ENCODE results near the gene ELOVL2.

- TF ChIP-seq, protein P1, sequence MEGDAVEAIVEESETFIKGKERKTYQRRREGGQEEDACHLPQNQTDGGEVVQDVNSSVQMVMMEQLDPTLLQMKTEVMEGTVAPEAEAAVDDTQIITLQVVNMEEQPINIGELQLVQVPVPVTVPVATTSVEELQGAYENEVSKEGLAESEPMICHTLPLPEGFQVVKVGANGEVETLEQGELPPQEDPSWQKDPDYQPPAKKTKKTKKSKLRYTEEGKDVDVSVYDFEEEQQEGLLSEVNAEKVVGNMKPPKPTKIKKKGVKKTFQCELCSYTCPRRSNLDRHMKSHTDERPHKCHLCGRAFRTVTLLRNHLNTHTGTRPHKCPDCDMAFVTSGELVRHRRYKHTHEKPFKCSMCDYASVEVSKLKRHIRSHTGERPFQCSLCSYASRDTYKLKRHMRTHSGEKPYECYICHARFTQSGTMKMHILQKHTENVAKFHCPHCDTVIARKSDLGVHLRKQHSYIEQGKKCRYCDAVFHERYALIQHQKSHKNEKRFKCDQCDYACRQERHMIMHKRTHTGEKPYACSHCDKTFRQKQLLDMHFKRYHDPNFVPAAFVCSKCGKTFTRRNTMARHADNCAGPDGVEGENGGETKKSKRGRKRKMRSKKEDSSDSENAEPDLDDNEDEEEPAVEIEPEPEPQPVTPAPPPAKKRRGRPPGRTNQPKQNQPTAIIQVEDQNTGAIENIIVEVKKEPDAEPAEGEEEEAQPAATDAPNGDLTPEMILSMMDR (IDR thresholded peaks at IDR 0.05), result no peak
- no peak for TF ChIP-seq EP300 (IDR thresholded peaks at IDR 0.05; ENCODE audit: low read depth)
- no peak for TF ChIP-seq POLR2A (IDR thresholded peaks at IDR 0.05)
- TF ChIP-seq POLR2AphosphoS5 (IDR thresholded peaks at IDR 0.05), result no peak
These were observed 83.9 kb downstream of the ELOVL2 start for GRCh38 chr6:10960171-10960570.

All from transverse colon (tissue), 4 donors.